C4-2B (cell line): ENCODE data around the gene PAM16.

Experiments used
- H3K27ac ChIP-seq: fragments of 450-650 bp; 2 replicates; pipeline ENCODE4 v1.5.1; 2017
- ZFX ChIP-seq: fragments of 450-650 bp; IDR thresholded peaks from 2 replicates; pipeline ENCODE4 v1.6.1; 2017
- TF ChIP-seq, protein P1 (sequence below): fragments of 450-650 bp; conservative IDR thresholded peaks from 2 replicates; pipeline ENCODE4 v1.5.1; 2017; ENCODE audit warnings: mild to moderate bottlenecking

Gene PAM16

DNA sequence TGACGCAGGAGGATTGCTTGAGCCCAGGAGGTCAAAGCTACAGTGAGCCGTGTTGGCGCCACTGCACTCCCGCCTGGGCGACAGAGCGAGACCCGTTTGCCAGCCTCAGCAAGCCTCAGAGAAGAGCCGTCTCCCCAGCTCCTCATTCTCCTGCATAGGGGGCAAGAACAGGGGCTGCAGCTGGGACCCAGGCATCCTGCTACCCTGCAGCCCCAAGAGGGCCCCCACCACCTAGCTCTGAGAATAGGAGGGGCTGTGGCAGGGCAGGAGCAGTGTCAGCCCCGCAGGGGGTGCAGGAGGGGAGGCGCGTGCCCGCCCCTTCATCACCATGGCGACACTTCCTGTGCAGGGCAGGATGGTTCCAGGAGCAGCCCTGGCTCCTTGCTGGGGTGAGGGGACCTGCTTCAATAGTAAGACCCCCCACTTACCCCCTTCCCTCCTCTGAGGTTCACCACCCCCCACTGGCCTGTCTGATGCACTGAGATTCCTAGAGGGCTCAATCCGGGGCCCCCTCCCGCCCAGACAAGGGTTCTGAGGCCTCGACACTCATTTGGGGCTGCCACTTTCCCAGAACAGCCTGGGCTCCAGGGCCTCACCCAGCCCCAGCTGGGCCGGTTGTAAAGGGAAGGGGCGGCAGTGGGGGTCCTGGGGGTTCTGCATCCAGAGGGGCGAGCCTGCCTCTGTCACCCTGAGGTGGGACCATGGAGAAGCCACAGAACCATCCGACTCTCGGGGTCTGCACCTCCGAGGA is 40.7 kb upstream of the PAM16 start:
- no peak overlapping the region for H3K27ac ChIP-seq
- TF ChIP-seq, protein P1, sequence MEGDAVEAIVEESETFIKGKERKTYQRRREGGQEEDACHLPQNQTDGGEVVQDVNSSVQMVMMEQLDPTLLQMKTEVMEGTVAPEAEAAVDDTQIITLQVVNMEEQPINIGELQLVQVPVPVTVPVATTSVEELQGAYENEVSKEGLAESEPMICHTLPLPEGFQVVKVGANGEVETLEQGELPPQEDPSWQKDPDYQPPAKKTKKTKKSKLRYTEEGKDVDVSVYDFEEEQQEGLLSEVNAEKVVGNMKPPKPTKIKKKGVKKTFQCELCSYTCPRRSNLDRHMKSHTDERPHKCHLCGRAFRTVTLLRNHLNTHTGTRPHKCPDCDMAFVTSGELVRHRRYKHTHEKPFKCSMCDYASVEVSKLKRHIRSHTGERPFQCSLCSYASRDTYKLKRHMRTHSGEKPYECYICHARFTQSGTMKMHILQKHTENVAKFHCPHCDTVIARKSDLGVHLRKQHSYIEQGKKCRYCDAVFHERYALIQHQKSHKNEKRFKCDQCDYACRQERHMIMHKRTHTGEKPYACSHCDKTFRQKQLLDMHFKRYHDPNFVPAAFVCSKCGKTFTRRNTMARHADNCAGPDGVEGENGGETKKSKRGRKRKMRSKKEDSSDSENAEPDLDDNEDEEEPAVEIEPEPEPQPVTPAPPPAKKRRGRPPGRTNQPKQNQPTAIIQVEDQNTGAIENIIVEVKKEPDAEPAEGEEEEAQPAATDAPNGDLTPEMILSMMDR = no peak
- TF ChIP-seq ZFX = no peak

DNA sequence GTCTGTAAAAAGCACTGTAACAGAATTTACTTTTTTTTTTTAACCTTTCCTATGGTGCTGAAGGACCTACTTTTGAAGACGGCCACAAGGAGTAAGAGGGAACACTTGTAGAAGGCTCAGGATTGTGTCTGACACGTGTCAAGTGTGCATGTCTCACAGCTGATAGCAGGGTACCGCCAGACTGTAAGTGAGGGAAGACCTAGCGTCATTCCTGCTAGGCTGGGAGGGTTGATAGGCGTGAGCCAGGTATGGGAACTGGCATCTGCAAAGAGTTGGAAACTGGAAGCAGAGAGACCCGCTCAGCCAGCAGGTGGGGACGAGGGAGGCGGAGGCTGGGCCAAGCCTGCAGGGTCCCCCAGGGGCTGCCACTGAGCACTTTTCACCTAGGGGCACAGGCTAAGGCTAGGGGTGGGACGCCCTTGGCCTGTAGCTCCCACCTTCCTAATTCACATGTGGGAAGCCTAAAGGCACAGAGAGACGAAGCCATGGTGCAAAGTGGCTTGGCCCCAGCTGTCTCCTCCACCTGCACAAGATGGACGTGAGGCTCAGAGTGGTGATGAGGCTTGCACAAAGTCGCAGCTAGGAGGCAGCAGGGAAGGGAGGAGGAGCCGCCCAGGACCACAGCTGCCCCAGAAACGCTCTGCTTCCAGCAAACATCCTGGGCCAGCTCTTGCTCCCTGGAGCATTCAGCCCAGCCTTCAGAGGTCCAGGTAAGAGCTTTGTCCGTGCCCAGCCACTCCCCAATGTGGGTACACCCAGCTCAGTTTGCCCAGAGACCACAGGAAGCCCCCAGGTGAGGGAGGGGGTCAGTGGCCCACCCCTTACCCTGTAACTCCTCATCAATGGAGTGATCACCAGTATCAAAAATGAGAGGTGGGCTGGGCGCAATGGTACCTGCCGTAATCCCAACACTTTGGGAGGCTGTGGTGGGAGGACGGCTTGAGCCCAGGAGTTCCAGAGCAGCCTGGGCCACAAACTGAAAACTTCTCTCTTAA is 39.4 kb upstream of the PAM16 start:
- TF ChIP-seq, protein P1 = no peak
- no peak for TF ChIP-seq ZFX
- no peak overlapping the region for H3K27ac ChIP-seq

DNA sequence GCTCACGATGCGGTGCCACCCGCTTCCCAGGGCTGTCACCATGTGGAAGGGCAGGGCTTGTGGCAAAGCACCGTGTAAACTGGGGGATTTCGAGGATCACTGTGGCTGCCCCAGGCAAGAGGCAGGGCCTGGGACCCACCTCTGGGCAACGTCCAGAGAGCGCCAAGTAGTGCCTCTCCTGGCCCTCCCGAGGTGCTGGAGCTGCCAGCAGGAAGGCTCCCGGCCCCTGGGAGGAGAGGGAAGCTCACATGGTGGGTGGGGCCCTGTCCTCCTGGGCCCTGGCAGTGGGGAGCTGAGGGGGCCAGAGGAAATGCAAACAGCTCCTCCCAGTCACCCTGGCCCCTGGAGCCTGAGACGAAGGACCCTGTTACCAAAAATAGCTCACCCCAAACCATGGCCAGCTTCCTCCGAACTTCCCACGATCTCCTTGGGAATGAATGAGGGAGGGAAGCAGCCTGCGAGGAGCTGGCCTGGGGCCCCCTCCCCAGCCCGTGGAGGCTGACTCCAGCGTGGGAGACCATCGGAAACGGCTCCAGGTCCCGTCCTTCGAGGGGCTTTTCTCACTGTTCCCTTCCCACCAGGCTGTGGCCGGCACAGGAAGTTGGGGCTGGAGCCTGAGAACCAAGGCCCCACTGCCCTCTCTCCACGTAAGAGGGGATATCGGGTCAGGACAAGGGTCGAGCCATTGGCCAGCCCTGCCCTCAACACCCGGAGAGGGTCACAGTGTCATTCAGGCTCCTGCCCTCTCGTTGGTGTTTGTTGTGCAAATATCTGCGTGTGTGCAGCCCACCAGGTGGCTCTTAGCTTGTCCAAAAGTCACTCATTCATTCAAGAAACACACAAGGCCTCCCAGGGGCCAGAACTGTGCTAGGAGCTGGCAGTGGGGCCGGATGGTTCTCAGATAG is 38.2 kb upstream of the PAM16 start:
- no peak for TF ChIP-seq ZFX
- TF ChIP-seq, protein P1 = no peak
- no peak overlapping the region; the same call in 1 of the 2 replicates for H3K27ac ChIP-seq

DNA sequence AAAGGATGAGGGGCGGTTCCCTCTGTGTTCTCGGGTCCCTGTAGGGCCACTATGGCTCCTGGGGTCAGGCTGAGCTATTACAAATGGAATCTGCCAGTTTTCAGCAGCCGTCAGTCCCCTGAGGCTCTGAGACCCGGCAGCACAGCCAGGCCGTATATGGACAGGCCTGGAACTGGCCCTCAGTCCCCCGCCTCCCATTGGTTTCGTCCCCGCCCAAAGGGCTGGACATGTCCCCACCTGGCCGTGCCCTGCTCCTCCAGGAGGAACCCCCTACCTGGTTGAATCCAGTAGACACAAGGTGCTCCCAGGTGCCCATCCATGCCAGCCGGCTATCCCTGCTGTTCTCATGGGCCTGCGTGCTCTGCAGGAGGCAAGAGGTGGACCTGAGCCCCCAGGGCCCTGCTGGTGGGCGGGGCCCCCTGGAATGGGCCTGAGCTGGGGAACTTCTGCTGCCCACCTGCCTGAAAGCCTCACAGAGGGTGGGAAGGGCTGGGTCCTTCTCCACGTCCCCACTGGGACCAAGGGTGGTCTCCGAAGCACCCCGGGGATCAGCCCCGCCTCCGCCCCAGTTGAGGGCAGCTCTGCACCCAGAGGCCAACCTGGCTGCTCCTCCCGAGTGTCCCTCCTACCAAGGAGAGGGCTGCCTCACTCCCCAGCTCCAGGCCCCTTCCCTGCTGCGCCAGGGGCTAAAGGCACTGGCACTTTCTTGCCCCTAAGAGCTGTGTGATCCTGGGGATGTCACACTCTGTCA is 37.3 kb upstream of the PAM16 start:
- TF ChIP-seq ZFX = no peak
- no peak overlapping the region; the same call in 1 of the 2 replicates for H3K27ac ChIP-seq

DNA sequence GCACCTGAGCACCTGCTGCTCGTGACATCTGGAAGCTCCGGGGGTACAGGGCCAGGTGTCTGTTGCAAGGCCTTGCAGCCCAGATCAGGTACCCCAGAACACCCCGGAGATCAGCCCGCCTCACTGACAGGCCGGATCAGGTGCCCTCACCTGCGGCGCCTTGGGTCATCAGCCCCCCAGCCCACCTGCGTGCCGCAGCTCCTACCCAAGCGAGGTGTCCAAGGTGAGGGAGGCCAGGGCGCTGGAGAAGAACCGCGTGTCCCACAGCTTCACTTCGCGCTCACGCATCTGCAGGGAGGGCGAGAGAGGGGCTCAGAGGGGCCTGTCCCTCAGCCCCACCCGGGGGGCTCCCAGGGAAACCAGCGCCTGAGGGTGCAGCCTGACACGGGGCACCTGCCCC is 36.7 kb upstream of the PAM16 start:
- no peak for TF ChIP-seq ZFX
- TF ChIP-seq, protein P1 = no peak
- H3K27ac ChIP-seq = no peak overlapping the region

DNA sequence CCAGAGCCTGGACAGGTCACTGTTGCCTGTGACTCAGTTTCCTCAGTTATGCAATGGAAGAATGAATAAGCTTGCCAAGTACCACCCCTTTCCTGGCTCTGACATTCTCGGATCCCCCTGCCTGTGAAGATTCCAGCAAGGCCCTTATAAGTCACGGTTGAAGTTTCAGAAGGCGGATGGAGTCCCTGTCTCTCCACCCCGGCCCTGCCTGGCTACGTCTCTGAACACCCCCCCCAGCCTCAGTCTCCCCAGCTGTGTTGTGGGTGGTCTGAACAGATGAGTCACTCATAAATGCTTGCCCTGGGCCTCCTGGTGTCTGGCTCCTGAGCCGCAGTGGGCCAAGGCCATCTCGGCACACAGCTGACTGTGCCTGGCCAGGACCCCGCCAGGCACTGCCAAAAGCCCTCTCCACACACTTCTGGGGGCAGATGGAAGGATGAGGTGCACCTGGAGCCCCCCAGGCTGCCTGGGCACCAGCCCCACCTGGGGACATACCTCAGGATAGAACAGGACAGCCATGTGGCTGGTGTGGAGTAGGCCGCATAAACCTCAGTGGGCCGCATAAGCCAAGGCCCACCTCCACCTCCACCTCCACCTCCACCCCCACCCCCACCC is 35.9 kb upstream of the PAM16 start:
- H3K27ac ChIP-seq = no peak overlapping the region
- TF ChIP-seq, protein P1 = no peak
- TF ChIP-seq ZFX = no peak
